ENCODE measurements around the gene FGFRL1. TPM values are rescaled to one million over a fixed set of nuclear protein-coding genes. Genes with fewer than 3 reads are reported as not detected.

The FGFRL1 gene
- total and polyA plus RNA-seq, 2 of the 13 experiments (the other 11 are each of a cell fraction or from before 2014, with no cell fraction given): 19.1 to 30.6 TPM

GRCh38 chr4:985123-985830 is 26.1 kb upstream of the FGFRL1 start:
- no peaks in the 10 kb centered on the region for H3K9me3 ChIP-seq (ENCODE audit: low read length)
- H3K4me1 ChIP-seq (ENCODE audit: insufficient read depth, low read length): peaks cover 29% of the 10 kb centered on the region
- peaks cover 3 to 12% of the 10 kb centered on the region in 2 experiments; a peak in 4 of 5 replicates for H3K36me3 ChIP-seq (replicated peaks in 1 of 2; ENCODE audit: control insufficient read depth in 1 of 2, insufficient read depth in 2 of 2, low read length in 2 of 2)
- no peak overlapping the region for H3K27ac ChIP-seq (ENCODE audit: extremely low read length, insufficient read depth, low read length)
- FAIRE-seq (peak; percentile 75), ATAC-seq (peak; percentile 62), DNase-seq (ENCODE audit: low spot score) (peak; percentile 65)
- peak overlapping the region; percentile 24 to 75 (median 55) for H3K4me3 ChIP-seq (replicated peaks in 1 of 3; ENCODE audit: insufficient read depth in 1 of 3, low read depth in 2 of 3, low read length in 3 of 3)
- no peak overlapping the region for H2AFZ ChIP-seq (ENCODE audit: low read length)
- H3K27me3 ChIP-seq (ENCODE audit: control insufficient read depth in 1 of 2, insufficient read depth in 2 of 2, low read length in 2 of 2): peaks cover 0 to 10% of the 10 kb centered on the region in 2 experiments; a peak in 1 of 5 replicates
- 14% methylated on average over 9 of the region's 23 CpGs for WGBS (ENCODE audit: low lambda C conversion rate)
- ChIA-PET POLR2A (interaction anchor here (1.0 to 3.2 kb wide), 5 partner anchors 8 to 54 kb away, joined by 3 to 25 read pairs (median 4); partner anchors contain the start of genes GAK, SLC26A1 and TMEM175), CTCF (ENCODE audit: low intra/inter-chr PET ratio, low total read pairs) (no interaction called here)
- H4K20me1 ChIP-seq (ENCODE audit: insufficient read depth, low read length): no peaks in the 10 kb centered on the region
- H3K4me2 ChIP-seq (ENCODE audit: low read depth, low read length): peak overlapping the region; percentile 91
- no peaks in the 10 kb centered on the region for H3K79me2 ChIP-seq (ENCODE audit: insufficient read depth, low read length)
- in situ Hi-C loops (cut with HindIII; ENCODE audit: extremely low pct_ligation_motif_present, low pct_unique_long_range_greater_than_20kb): loop anchor here (5.0 to 10.0 kb wide), 2 partner anchors 53 to 170 kb away; partner anchors contain the start of genes GAK and TMEM175
- H3K9ac ChIP-seq (ENCODE audit: insufficient read depth, low read depth, low read length): peak overlapping the region; percentile 69
- intact Hi-C loops (cut with micrococcal nuclease; ENCODE audit: unreplicated experiment): no loop called here
- BruUV-seq (replicated peaks): TSS peak; percentile 38
- TF ChIP-seq SP2 (CRISPR knock-in tag; IDR thresholded peaks at IDR 0.05): 0 out of 2 replicates have a peak, but pooled peaks have one; percentile 22
- TF ChIP-seq MEIS1 (CRISPR knock-in tag; IDR thresholded peaks at IDR 0.05; ENCODE audit: borderline replicate concordance): no peak
- TF ChIP-seq RXRA (CRISPR knock-in tag; IDR thresholded peaks at IDR 0.05): 0 out of 2 replicates have a peak, but pooled peaks have one; percentile 26
- TF ChIP-seq ATAD3A (CRISPR knock-in tag; IDR thresholded peaks at IDR 0.05): no peak
- no peak for TF ChIP-seq RORA (CRISPR knock-in tag; IDR thresholded peaks at IDR 0.05)
- TF ChIP-seq JUN (CRISPR knock-in tag; IDR thresholded peaks at IDR 0.05): no peak
- TF ChIP-seq ZBTB39 (CRISPR knock-in tag; IDR thresholded peaks at IDR 0.05): no peak
- no peak for TF ChIP-seq HOXA5 (CRISPR knock-in tag; IDR thresholded peaks at IDR 0.05)
- TF ChIP-seq FOSL1 (CRISPR knock-in tag; IDR thresholded peaks at IDR 0.05; ENCODE audit: borderline replicate concordance): no peak
- no peak for TF ChIP-seq MYNN (CRISPR knock-in tag; IDR thresholded peaks at IDR 0.05; ENCODE audit: low read depth)
- no peak for TF ChIP-seq U2AF1 (optimal IDR thresholded peaks at IDR 0.05; ENCODE audit: low read depth, low read length)
- TF ChIP-seq ZNF761 (CRISPR knock-in tag; conservative IDR thresholded peaks at IDR 0.05): 0 out of 2 replicates have a peak, but pooled peaks have one; percentile 61
- no peak for TF ChIP-seq ZNF282 (IDR thresholded peaks at IDR 0.05; ENCODE audit: partially characterized antibody)
- TF ChIP-seq HNRNPL (IDR thresholded peaks at IDR 0.05; ENCODE audit: low read depth, low read length): no peak
- no peak for TF ChIP-seq FIP1L1 (IDR thresholded peaks at IDR 0.05; ENCODE audit: borderline replicate concordance, insufficient read depth, low read depth, low read length)
- TF ChIP-seq ZNF646 (CRISPR knock-in tag; IDR thresholded peaks at IDR 0.05): no peak

Measured in HepG2 (cell line).